Measurements from ENCODE around the gene PRR23A.
"Not testable (repeated sequence)": the region's sequence is repeated elsewhere in the genome, so short reads cannot be mapped to it uniquely, and the experiment has no call there.

Gene PRR23A

GRCh38 chr3:139006051-139006716 is at the start of gene PRR23A:
TSS of gene PRR23A (minus strand) at chr3:139006268. CDS start at chr3:139006268, 0 bp downstream.
- no peak for DNase-seq

- DNase-seq, result no peak
These were observed 46.9 kb upstream of the PRR23A start for GRCh38 chr3:139052802-139053600.

- DNase-seq, result no peak
These were observed 38.5 kb upstream of the PRR23A start, which contains the start of gene PRR23C for GRCh38 chr3:139044366-139045210. TSS of gene PRR23C (minus strand) at chr3:139044892. CDS start at chr3:139044620, 272 bp downstream.

GRCh38 chr3:139043554-139044365 is 37.7 kb upstream of the PRR23A start:
- no peak for DNase-seq

- DNase-seq, result no peak
These were observed 31.4 kb upstream of the PRR23A start for GRCh38 chr3:139037478-139037877.

GRCh38 chr3:139032326-139033002 is 26.4 kb upstream of the PRR23A start:
- no peak for DNase-seq

- DNase-seq, result not testable (repeated sequence)
These were observed 24.5 kb upstream of the PRR23A start for GRCh38 chr3:139030576-139030975.

GRCh38 chr3:139024968-139025367 is 18.9 kb upstream of the PRR23A start:
- no peak for DNase-seq

- DNase-seq, result no peak
These were observed 14.8 kb upstream of the PRR23A start, which contains the start of gene PRR23B for GRCh38 chr3:139020868-139021234. TSS of gene PRR23B (minus strand) at chr3:139020926. CDS start at chr3:139020661, 265 bp downstream.

- no peak for DNase-seq
These were observed 14.2 kb upstream of the PRR23A start for GRCh38 chr3:139020036-139020867.

- DNase-seq, result no peak
These were observed 10.5 kb upstream of the PRR23A start for GRCh38 chr3:139016430-139017048.

- no peak for DNase-seq
These were observed 593 bp downstream of the PRR23A start for GRCh38 chr3:139005356-139005993.

GRCh38 chr3:138995706-138996105 is 10.4 kb downstream of the PRR23A start:
- DNase-seq, result no peak

- DNase-seq, result no peak
These were observed 18.9 kb downstream of the PRR23A start for GRCh38 chr3:138987181-138987580.

GRCh38 chr3:138985932-138986331 is 20.1 kb downstream of the PRR23A start:
- no peak for DNase-seq

- DNase-seq, result no peak
These were observed 21.3 kb downstream of the PRR23A start for GRCh38 chr3:138984816-138985215.

GRCh38 chr3:138976047-138976446 is 30.0 kb downstream of the PRR23A start:
- DNase-seq, result no peak

GRCh38 chr3:138975351-138975750 is 30.7 kb downstream of the PRR23A start:
- no peak for DNase-seq

- no peak for DNase-seq
These were observed 31.6 kb downstream of the PRR23A start for GRCh38 chr3:138974462-138974861.

GRCh38 chr3:138972941-138973340 is 33.1 kb downstream of the PRR23A start:
- no peak for DNase-seq
